Osteocyte (in vitro differentiated cells): ENCODE data around the gene OR9Q1. TPM values are rescaled to one million over a fixed set of nuclear protein-coding genes. Genes with fewer than 3 reads are reported as not detected.

Experiments used
- DNase-seq: peaks from one replicate; pipeline ENCODE4 v3.0.0; 2021; ENCODE audit warnings: mixed read lengths; ENCODE audit not compliant: unreplicated experiment; ENCODE audit errors: extremely low spot score
- H3K27ac Mint-ChIP-seq: one replicate; pipeline ENCODE4 v1.8.0; 2021; ENCODE audit warnings: mild to moderate bottlenecking, mixed read lengths; ENCODE audit not compliant: unreplicated experiment
- H3K27me3 Mint-ChIP-seq: one replicate; pipeline ENCODE4 v1.8.0; 2021; ENCODE audit warnings: mixed read lengths; ENCODE audit not compliant: unreplicated experiment
- H3K36me3 Mint-ChIP-seq: one replicate; pipeline ENCODE4 v1.8.0; 2021; ENCODE audit warnings: mixed read lengths; ENCODE audit not compliant: unreplicated experiment
- H3K4me1 Mint-ChIP-seq: one replicate; pipeline ENCODE4 v1.8.0; 2021; ENCODE audit warnings: mixed read lengths; ENCODE audit not compliant: unreplicated experiment
- H3K4me3 Mint-ChIP-seq: one replicate; pipeline ENCODE4 v1.8.0; 2021; ENCODE audit warnings: mild to moderate bottlenecking, moderate library complexity, mixed read lengths; ENCODE audit not compliant: unreplicated experiment
- H3K9me3 Mint-ChIP-seq: one replicate; pipeline ENCODE4 v1.8.0; 2021; ENCODE audit warnings: mixed read lengths; ENCODE audit not compliant: unreplicated experiment
- total RNA-seq: library from RNA; stranded (reverse); gene quantifications from 2 replicates; pipeline ENCODE4 v1.2.1, GENCODE V29; 2021
- TF ChIP-seq, protein P1 (sequence below): fragments of 200-600 bp; sonication (generic); IDR thresholded peaks from 2 replicates; pipeline ENCODE4 v1.5.0; 2021; ENCODE audit warnings: antibody characterized with exemption, mild to moderate bottlenecking, moderate library complexity

The OR9Q1 gene
- total RNA-seq, 1 donor from 2014 or later = not detected

DNA sequence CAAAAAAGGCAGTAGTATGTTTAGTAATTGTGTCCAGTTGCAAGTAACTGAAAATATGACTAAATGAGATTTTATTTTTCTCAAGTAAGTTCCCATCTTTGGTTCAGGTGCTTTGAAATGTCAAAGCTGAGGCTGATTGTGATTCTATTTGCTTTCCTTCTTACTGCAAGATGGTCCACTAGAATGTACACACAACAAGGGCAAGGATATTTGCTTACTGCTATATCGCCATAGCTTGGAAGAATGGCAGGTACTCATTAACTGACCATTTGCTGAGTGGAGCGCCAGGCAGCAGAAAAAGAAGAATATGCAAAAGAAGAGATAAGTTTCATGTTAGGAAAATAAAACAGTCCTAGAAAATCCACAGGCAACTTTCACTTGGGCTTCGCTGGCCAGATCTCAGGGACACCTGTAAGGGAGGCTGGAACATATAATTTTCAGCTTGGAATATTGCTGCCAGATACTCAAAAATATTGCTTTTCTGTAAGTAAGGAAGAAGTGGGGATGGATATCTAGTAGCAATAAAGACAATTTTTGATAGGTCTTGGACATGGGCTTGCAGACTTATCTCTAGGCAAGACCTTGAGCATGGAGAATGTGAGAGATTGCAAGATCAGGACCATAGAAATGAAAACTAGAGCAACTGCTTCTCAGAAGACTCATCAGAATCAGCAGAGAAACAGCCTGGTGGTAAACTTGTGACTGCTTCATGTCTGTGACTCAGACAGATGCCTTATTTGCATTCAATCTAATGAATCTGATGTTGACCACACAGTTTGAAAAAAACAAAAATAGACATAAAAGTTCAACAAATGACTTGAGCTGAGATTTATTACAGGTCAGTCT, 44.8 kb upstream of the OR9Q1 start:
- Mint-ChIP-seq H3K9me3 (no peaks in the 10 kb centered on the region), H3K27ac (no peak overlapping the region), H3K4me1 (no peaks in the 10 kb centered on the region), H3K4me3 (no peak overlapping the region), H3K27me3 (peaks cover 14% of the 10 kb centered on the region), H3K36me3 (no peaks in the 10 kb centered on the region)
- TF ChIP-seq, protein P1, sequence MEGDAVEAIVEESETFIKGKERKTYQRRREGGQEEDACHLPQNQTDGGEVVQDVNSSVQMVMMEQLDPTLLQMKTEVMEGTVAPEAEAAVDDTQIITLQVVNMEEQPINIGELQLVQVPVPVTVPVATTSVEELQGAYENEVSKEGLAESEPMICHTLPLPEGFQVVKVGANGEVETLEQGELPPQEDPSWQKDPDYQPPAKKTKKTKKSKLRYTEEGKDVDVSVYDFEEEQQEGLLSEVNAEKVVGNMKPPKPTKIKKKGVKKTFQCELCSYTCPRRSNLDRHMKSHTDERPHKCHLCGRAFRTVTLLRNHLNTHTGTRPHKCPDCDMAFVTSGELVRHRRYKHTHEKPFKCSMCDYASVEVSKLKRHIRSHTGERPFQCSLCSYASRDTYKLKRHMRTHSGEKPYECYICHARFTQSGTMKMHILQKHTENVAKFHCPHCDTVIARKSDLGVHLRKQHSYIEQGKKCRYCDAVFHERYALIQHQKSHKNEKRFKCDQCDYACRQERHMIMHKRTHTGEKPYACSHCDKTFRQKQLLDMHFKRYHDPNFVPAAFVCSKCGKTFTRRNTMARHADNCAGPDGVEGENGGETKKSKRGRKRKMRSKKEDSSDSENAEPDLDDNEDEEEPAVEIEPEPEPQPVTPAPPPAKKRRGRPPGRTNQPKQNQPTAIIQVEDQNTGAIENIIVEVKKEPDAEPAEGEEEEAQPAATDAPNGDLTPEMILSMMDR = no peak
- DNase-seq = no peak

DNA sequence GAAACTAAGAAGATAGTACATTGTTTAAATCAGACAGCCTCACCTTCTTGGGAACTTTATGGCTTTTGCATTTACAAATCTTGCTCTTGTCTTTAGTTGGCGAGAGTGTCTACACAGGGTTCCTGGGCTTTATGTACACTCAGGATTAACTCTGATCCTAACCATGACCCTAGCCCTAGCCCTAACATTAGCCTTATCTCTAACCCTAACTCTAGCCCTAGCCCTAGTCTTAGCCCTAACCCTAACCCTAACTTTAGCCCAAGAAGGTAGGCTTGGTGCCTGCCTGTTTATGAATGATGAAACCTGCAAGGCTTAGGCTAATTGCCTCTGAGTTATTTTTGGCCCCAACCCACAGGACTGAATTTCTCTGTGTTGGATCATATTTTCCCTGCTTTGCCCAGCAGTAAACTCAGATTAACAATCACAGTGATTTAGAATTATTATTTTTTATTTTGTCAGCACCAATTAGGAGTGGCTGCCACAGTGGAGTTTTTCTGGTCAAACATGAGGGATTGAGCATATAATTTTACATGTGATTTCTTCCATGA, 44.1 kb upstream of the OR9Q1 start:
- Mint-ChIP-seq H3K36me3 (no peaks in the 10 kb centered on the region), H3K4me1 (no peaks in the 10 kb centered on the region), H3K27ac (no peak overlapping the region), H3K9me3 (no peaks in the 10 kb centered on the region), H3K4me3 (no peak overlapping the region), H3K27me3 (peaks cover 15% of the 10 kb centered on the region)
- TF ChIP-seq, protein P1 = no peak
- DNase-seq = no peak

- no peak overlapping the region for H3K27ac Mint-ChIP-seq
- peaks cover 15% of the 10 kb centered on the region for H3K27me3 Mint-ChIP-seq
- H3K9me3 Mint-ChIP-seq = no peaks in the 10 kb centered on the region
- H3K36me3 Mint-ChIP-seq = no peaks in the 10 kb centered on the region
- DNase-seq = no peak
- TF ChIP-seq, protein P1 = no peak
- no peaks in the 10 kb centered on the region for H3K4me1 Mint-ChIP-seq
- H3K4me3 Mint-ChIP-seq = no peak overlapping the region
Observed at GRCh38 chr11:57980201-57980600, 43.5 kb upstream of the OR9Q1 start.

- H3K27ac Mint-ChIP-seq = no peak overlapping the region
- TF ChIP-seq, protein P1 = no peak
Observed at GRCh38 chr11:57981536-57981935, 42.1 kb upstream of the OR9Q1 start.

GRCh38 chr11:57982776-57983175, 40.9 kb upstream of the OR9Q1 start:
- DNase-seq = no peak
- Mint-ChIP-seq H3K27ac (no peak overlapping the region), H3K27me3 (peaks cover 15% of the 10 kb centered on the region)

More at GRCh38 chr11:57981536-57981935, 42.1 kb upstream of the OR9Q1 start:
- Mint-ChIP-seq H3K27me3 (peaks cover 15% of the 10 kb centered on the region), H3K9me3 (no peaks in the 10 kb centered on the region), H3K4me1 (no peaks in the 10 kb centered on the region), H3K36me3 (no peaks in the 10 kb centered on the region), H3K4me3 (no peak overlapping the region)
- DNase-seq = no peak

More at GRCh38 chr11:57982776-57983175, 40.9 kb upstream of the OR9Q1 start:
- no peak overlapping the region for H3K4me3 Mint-ChIP-seq
- H3K9me3 Mint-ChIP-seq = no peaks in the 10 kb centered on the region
- no peaks in the 10 kb centered on the region for H3K36me3 Mint-ChIP-seq
- no peaks in the 10 kb centered on the region for H3K4me1 Mint-ChIP-seq
- TF ChIP-seq, protein P1 = no peak
